NCI-H1048 (cell line): Measurements from ENCODE around the gene PACSIN1.

Experiments
- DNase-seq: peaks from one replicate; lab custom pipeline; 2025; lab: John Stamatoyannopoulos, UW

Gene PACSIN1

GRCh38 chr6:34465531-34466241 lies at the start of gene PACSIN1:
PACSIN1 (plus strand) TSS chr6:34466076; CDS start chr6:34526306, 60,230 bp downstream.
- DNase-seq: no peak

- no peak for DNase-seq
These were observed 49.0 kb upstream of the PACSIN1 start for GRCh38 chr6:34416877-34417371.

GRCh38 chr6:34418367-34418766 lies 47.5 kb upstream of the PACSIN1 start:
- no peak for DNase-seq

- no peak for DNase-seq
These were observed 42.6 kb upstream of the PACSIN1 start for GRCh38 chr6:34423254-34423653.

GRCh38 chr6:34424200-34425131 lies 41.4 kb upstream of the PACSIN1 start:
- no peak for DNase-seq

GRCh38 chr6:34425132-34425497 lies 40.8 kb upstream of the PACSIN1 start:
- no peak for DNase-seq

- peak; percentile 87 for DNase-seq
These were observed 40.1 kb upstream of the PACSIN1 start, which contains the start of gene RPS10 for GRCh38 chr6:34425498-34426410. RPS10 (minus strand) TSS chr6:34426069; CDS start chr6:34425221, 848 bp downstream.

- no peak for DNase-seq
These were observed 30.0 kb upstream of the PACSIN1 start for GRCh38 chr6:34435916-34436315.

- DNase-seq: no peak
These were observed 28.9 kb upstream of the PACSIN1 start for GRCh38 chr6:34436803-34437643.

GRCh38 chr6:34437644-34437970 lies 28.3 kb upstream of the PACSIN1 start:
- no peak for DNase-seq

GRCh38 chr6:34438705-34439104 lies 27.2 kb upstream of the PACSIN1 start:
- no peak for DNase-seq

- no peak for DNase-seq
These were observed 26.4 kb upstream of the PACSIN1 start for GRCh38 chr6:34439442-34439841.

GRCh38 chr6:34441526-34441925 lies 24.4 kb upstream of the PACSIN1 start:
- no peak for DNase-seq

- no peak for DNase-seq
These were observed 20.5 kb upstream of the PACSIN1 start for GRCh38 chr6:34445313-34445860.

- DNase-seq: no peak
These were observed 18.5 kb upstream of the PACSIN1 start for GRCh38 chr6:34447386-34447785.

GRCh38 chr6:34447910-34448309 lies 18.0 kb upstream of the PACSIN1 start:
- no peak for DNase-seq

GRCh38 chr6:34451192-34451591 lies 14.7 kb upstream of the PACSIN1 start:
- no peak for DNase-seq

- DNase-seq: no peak
These were observed 10.0 kb upstream of the PACSIN1 start for GRCh38 chr6:34455831-34456230.

GRCh38 chr6:34457382-34457741 lies 8.5 kb upstream of the PACSIN1 start:
- no peak for DNase-seq
